ENCODE results near the gene FIGN. TPM values are rescaled to one million over a fixed set of nuclear protein-coding genes. Genes with fewer than 3 reads are reported as not detected.

Gene FIGN
- total and polyA plus RNA-seq, 2 of the 4 experiments (the other 2 are of a cell fraction), result 0.77 to 0.90 TPM

- H3K9me3 ChIP-seq (ENCODE audit: control insufficient read depth, insufficient read depth, low read length), result no peaks in the 10 kb centered on the region
- no peak overlapping the region for H2BK15ac ChIP-seq (ENCODE audit: low read depth, low read length)
- no peak overlapping the region for H3K9ac ChIP-seq (ENCODE audit: low read depth, low read length)
- H2AFZ ChIP-seq (replicated peaks; ENCODE audit: low read length, poor library complexity), result no peak overlapping the region
- H3K36me3 ChIP-seq (ENCODE audit: control insufficient read depth, insufficient read depth, low read length), result peaks cover 5% of the 10 kb centered on the region; the same call in 1 of the 2 replicates
- H4K8ac ChIP-seq (ENCODE audit: low read depth in 2 of 2, low read length in 2 of 2), result no peak overlapping the region
- ATAC-seq (ENCODE audit: low read depth) (no peak), DNase-seq (no peak)
- no peak overlapping the region for H4K5ac ChIP-seq (ENCODE audit: low read depth, low read length)
- H2AK5ac ChIP-seq (ENCODE audit: low read depth, low read length), result no peak overlapping the region
- in situ Hi-C loops (cut with MboI; ENCODE audit: low sequenced_read_pairs), result no loop called here
- no peaks in the 10 kb centered on the region for H3K79me1 ChIP-seq (ENCODE audit: low read depth in 1 of 2, low read length in 2 of 2)
- H2BK20ac ChIP-seq (ENCODE audit: low read depth, low read length), result no peak overlapping the region
- no peak for TF ChIP-seq BHLHE40 (IDR thresholded peaks at IDR 0.05; ENCODE audit: low read depth, low read length)
- TF ChIP-seq ELK1 (IDR thresholded peaks at IDR 0.05; ENCODE audit: borderline replicate concordance, low read depth, low read length), result no peak
- no peak for TF ChIP-seq FOS (IDR thresholded peaks at IDR 0.05; ENCODE audit: low read depth, low read length)
- no peak for TF ChIP-seq CHD1 (IDR thresholded peaks at IDR 0.05; ENCODE audit: low read depth, low read length)
- no peak for TF ChIP-seq NFE2L2 (IDR thresholded peaks at IDR 0.05; ENCODE audit: low read depth, low read length)
- ChIA-PET POLR2A (ENCODE audit: unreplicated experiment) (no interaction called here), CTCF (no interaction called here)
- no TSS peak for BruUV-seq (replicated peaks)
- H2BK120ac ChIP-seq (ENCODE audit: low read depth, low read length), result no peak overlapping the region
- H3K27me3 ChIP-seq (ENCODE audit: control insufficient read depth, insufficient read depth, low read length), result no peaks in the 10 kb centered on the region
- H4K20me1 ChIP-seq (ENCODE audit: insufficient read depth, low read length), result no peaks in the 10 kb centered on the region; the same call in 1 of the 2 replicates
- H3K27ac ChIP-seq (ENCODE audit: insufficient read depth, low read length), result no peak overlapping the region
- H3K56ac ChIP-seq (ENCODE audit: extremely low read depth, insufficient read depth, low read length), result no peak overlapping the region
- dilution Hi-C loops (cut with HindIII; ENCODE audit: low sequenced_read_pairs, unreplicated experiment), result no loop called here
- intact Hi-C loops (cut with micrococcal nuclease), result loop anchor here (5.0 kb wide), 1 partner anchor 130 kb away; the partner anchor contains the start of gene FIGN
- H3K9me1 ChIP-seq (ENCODE audit: insufficient read depth, low read length), result 0 out of 2 replicates have a peak, but pooled peaks cover 11% of the 10 kb centered on the region
- H2BK5ac ChIP-seq (ENCODE audit: low read depth, low read length, poor library complexity, severe bottlenecking), result no peak overlapping the region
- H3K4me2 ChIP-seq (ENCODE audit: low read depth, low read length), result no peak overlapping the region
- no peak overlapping the region for H3K4me3 ChIP-seq (ENCODE audit: insufficient read depth, low read depth, low read length)
- no peak overlapping the region for H4K91ac ChIP-seq (ENCODE audit: insufficient read depth, low read depth, low read length)
- H3K23ac ChIP-seq (ENCODE audit: low read depth, low read length), result no peak overlapping the region
- no peak overlapping the region for H3K14ac ChIP-seq (replicated peaks; ENCODE audit: low read depth, low read length)
- no peak overlapping the region for H2AK9ac ChIP-seq (replicated peaks; ENCODE audit: low read depth, low read length, poor library complexity)
- H3K4me1 ChIP-seq (ENCODE audit: control insufficient read depth, insufficient read depth, low read length), result peaks cover 3% of the 10 kb centered on the region
- no peak overlapping the region for H3K4ac ChIP-seq (ENCODE audit: low read depth, low read length)
- H3K18ac ChIP-seq (ENCODE audit: low read depth, low read length), result no peak overlapping the region
Measured at GRCh38 chr2:163607630-163608029, 128.2 kb downstream of the FIGN start.

All from IMR-90 (cell line).